SJCRH30 (cell line): Measurements from ENCODE around the gene CACNG4. TPM values are rescaled to one million over a fixed set of nuclear protein-coding genes. Genes with fewer than 3 reads are reported as not detected.

Experiments used
- DNase-seq, 2 experiments: peaks; one replicate each; pipeline ENCODE4 v3.0.0-alpha.2; 2015 to 2020
- H3K27ac ChIP-seq: fragments of 250-450 bp; sonication (Bioruptor Pico); 2 replicates; pipeline ENCODE4 v1.5.1; 2020; ENCODE audit warnings: mild to moderate bottlenecking, moderate library complexity
- H3K27me3 ChIP-seq: fragments of 250-450 bp; sonication (Bioruptor Pico); 2 replicates; pipeline ENCODE4 v1.5.1; 2020; ENCODE audit warnings: mild to moderate bottlenecking, moderate library complexity
- H3K36me3 ChIP-seq: fragments of 250-450 bp; sonication (Bioruptor Pico); 2 replicates; pipeline ENCODE4 v1.5.1; 2020; ENCODE audit warnings: mild to moderate bottlenecking, moderate library complexity
- H3K4me1 ChIP-seq: fragments of 250-450 bp; sonication (Bioruptor Pico); 2 replicates; pipeline ENCODE4 v1.5.1; 2020; ENCODE audit warnings: mild to moderate bottlenecking, moderate library complexity
- H3K4me3 ChIP-seq: fragments of 250-450 bp; sonication (Bioruptor Pico); 2 replicates; pipeline ENCODE4 v1.5.1; 2020; ENCODE audit warnings: mild to moderate bottlenecking, moderate library complexity
- H3K9me3 ChIP-seq: fragments of 250-450 bp; sonication (Bioruptor Pico); replicated peaks from 2 replicates; pipeline ENCODE4 v1.5.1; 2020; ENCODE audit warnings: mild to moderate bottlenecking, moderate library complexity
- total RNA-seq: library from RNA; depleted of rRNA; stranded (reverse); fragments of >200 nt; shearing (Covaris generic); gene quantifications from 2 replicates; pipeline ENCODE4 v1.2.3, GENCODE V29; 2014

CACNG4 gene
- total RNA-seq, 1 experiment from 2014 or later: 0.49 TPM

GRCh38 chr17:66994361-66994760, 29.9 kb downstream of the CACNG4 start:
- Histone ChIP-seq H3K4me1 (no peaks in the 10 kb centered on the region), H3K4me3 (no peak overlapping the region), H3K27me3 (no peaks in the 10 kb centered on the region; the same call in 1 of the 2 replicates), H3K27ac (no peak overlapping the region), H3K36me3 (no peaks in the 10 kb centered on the region), H3K9me3 (no peaks in the 10 kb centered on the region)
- DNase-seq: no peak

DNA sequence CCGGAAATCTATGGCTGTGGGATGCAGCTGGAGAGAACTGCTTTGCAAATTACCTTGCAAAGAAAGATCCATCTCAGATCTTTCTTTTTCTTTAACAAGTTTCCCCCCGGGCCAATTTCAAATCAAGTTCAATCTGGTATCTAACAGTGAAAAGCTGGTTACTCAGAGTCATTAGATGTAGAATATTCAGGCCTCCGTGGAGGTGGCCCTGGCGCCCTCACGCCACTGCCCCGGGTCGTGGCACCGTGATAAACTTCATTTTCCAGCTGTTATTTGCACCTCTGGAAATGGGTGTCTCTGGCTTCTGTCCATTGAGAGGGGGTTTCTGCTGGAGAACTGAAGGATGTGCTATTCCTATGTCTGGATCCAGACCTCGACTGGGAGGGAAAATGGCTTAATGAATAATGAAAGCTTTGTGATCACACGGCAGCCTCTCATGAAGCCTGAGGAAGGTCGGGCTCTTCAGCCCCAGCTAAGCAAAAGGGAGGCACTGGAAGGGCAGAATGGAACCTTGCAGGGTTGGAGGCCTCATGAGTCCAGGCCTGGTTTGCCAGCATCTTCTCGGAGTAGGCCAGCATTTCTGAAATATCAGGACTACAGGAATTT, 30.5 kb downstream of the CACNG4 start:
- no peaks in the 10 kb centered on the region for H3K9me3 ChIP-seq
- H3K4me3 ChIP-seq: no peak overlapping the region
- no peaks in the 10 kb centered on the region; the same call in 1 of the 2 replicates for H3K27me3 ChIP-seq
- no peak overlapping the region for H3K27ac ChIP-seq
- H3K4me1 ChIP-seq: no peaks in the 10 kb centered on the region
- H3K36me3 ChIP-seq: no peaks in the 10 kb centered on the region
- no peak for DNase-seq

DNA sequence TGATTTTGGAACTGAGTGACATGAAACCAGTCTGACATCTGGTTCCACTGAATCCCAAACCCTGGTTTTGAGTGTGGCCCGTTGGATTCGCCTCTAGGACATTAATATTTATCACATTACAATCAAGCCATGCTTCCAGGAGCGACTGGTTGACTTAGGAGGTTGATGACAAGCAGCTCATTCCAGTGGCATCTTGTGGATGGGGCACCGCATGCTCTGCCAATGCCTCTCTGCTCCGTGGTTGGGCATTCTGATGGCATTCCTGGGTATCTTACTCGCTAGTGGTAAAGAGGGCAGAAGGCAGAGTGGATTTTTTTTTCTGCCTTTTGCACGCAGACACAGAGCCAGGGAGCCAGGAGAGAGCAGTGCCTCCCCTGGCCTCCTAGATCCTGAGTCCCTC, 31.4 kb downstream of the CACNG4 start:
- H3K4me1 ChIP-seq: no peaks in the 10 kb centered on the region
- no peak overlapping the region for H3K27ac ChIP-seq
- H3K36me3 ChIP-seq: no peaks in the 10 kb centered on the region
- H3K9me3 ChIP-seq: no peaks in the 10 kb centered on the region
- H3K4me3 ChIP-seq: no peak overlapping the region
- no peaks in the 10 kb centered on the region; the same call in 1 of the 2 replicates for H3K27me3 ChIP-seq
- DNase-seq: no peak

DNA sequence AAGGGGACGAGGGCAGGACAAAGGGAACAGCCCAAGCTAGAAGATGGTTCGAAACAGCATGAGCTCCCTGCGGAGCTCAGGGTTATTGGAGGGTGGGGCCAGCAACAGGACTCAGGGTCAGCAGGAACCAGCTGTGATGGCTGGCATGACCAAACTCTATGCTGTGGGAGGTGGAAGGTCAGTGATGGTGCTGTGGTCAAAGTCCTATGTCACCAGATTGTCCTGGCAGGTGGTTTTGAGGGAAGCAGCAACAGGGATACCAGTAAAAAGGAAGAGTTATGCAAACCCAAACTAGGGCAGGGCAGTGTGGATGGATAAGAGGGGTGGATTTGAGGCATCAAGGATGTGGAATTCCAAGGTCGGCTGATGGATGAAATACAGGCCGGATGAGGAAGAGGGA, 32.4 kb downstream of the CACNG4 start:
- Histone ChIP-seq H3K4me3 (no peak overlapping the region), H3K27me3 (no peaks in the 10 kb centered on the region; the same call in 1 of the 2 replicates), H3K27ac (no peak overlapping the region), H3K36me3 (no peaks in the 10 kb centered on the region), H3K9me3 (no peaks in the 10 kb centered on the region), H3K4me1 (no peaks in the 10 kb centered on the region)
- no peak for DNase-seq

DNA sequence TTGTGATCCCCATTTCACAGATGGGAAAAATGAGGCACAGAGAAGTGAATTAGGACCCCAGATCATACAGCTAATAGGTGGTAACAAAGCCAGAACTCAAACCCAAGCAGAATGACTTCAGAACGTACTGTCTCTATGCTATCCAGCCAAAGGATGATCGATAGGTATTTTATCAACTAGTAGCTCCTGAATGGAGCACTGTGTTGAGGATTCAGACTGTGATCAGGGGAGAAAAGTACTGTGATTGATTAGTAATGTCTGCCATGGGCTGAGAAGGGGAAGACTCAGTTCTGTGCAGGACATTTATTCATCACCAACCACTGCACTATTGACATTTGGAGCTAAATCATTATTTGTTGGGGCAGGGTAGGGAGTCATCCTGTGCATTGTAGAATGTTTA, 38.7 kb downstream of the CACNG4 start:
- Histone ChIP-seq H3K27ac (no peak overlapping the region), H3K4me3 (no peak overlapping the region), H3K4me1 (no peaks in the 10 kb centered on the region), H3K9me3 (no peaks in the 10 kb centered on the region), H3K27me3 (no peaks in the 10 kb centered on the region), H3K36me3 (no peaks in the 10 kb centered on the region)
- no peak for DNase-seq

DNA sequence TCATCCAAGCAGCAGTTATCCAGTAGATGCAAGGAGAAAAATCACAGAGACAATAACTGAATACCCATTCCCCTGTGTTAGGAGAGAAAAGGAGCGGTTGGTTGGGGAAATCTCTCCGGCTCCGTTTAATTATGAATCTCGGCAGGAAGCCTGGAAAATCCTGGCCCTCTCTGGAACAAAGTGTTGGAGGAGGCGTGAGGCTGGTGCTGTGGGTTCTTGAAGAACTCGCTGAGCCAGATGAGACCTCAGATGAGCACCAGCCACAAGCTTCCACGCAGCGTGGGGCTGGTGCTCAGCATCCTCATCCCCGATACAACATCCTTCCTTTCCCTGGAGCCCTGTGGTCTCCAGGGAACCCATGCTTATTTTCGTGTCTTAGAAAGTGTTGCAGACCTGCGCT, 39.7 kb downstream of the CACNG4 start:
- no peak overlapping the region for H3K27ac ChIP-seq
- H3K4me3 ChIP-seq: no peak overlapping the region
- no peaks in the 10 kb centered on the region for H3K27me3 ChIP-seq
- H3K4me1 ChIP-seq: no peaks in the 10 kb centered on the region
- no peaks in the 10 kb centered on the region for H3K9me3 ChIP-seq
- DNase-seq: no peak
- no peaks in the 10 kb centered on the region for H3K36me3 ChIP-seq

GRCh38 chr17:67007266-67007665, 42.8 kb downstream of the CACNG4 start:
- Histone ChIP-seq H3K9me3 (no peaks in the 10 kb centered on the region), H3K27ac (no peak overlapping the region), H3K27me3 (no peaks in the 10 kb centered on the region), H3K4me1 (no peaks in the 10 kb centered on the region), H3K4me3 (no peak overlapping the region), H3K36me3 (no peaks in the 10 kb centered on the region)
- no peak for DNase-seq

DNA sequence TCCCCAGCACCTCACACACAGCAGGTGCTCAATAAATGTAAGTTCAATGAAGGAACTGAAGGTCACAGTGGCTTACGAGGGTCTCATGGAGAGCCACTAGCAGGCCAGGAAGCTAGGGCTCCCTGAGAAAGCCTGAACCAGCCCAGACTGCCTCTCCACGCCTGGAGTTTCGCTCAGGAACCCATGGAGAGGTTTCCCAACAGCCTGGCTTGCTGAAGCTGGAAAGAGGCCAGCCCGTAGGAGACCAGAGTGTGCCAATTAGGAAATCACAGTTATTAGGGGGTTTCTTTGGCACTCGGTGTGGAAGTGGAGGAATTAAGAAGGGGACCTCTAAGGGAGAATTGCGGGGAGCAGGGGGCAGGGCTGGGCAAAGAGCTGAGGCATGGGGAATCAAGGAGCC, 43.6 kb downstream of the CACNG4 start:
- Histone ChIP-seq H3K36me3 (no peaks in the 10 kb centered on the region), H3K4me1 (no peaks in the 10 kb centered on the region), H3K4me3 (no peak overlapping the region), H3K27ac (no peak overlapping the region), H3K9me3 (no peaks in the 10 kb centered on the region), H3K27me3 (no peaks in the 10 kb centered on the region)
- no peak for DNase-seq

GRCh38 chr17:67011527-67012175, 47.1 kb downstream of the CACNG4 start:
- no peaks in the 10 kb centered on the region for H3K27me3 ChIP-seq
- H3K4me3 ChIP-seq: no peak overlapping the region
- no peaks in the 10 kb centered on the region for H3K4me1 ChIP-seq
- H3K9me3 ChIP-seq: no peaks in the 10 kb centered on the region
- H3K36me3 ChIP-seq: no peaks in the 10 kb centered on the region
- peak in 1 of 2 experiments; percentile 17 for DNase-seq
- no peak overlapping the region for H3K27ac ChIP-seq

- Histone ChIP-seq H3K27ac (no peak overlapping the region), H3K4me1 (no peaks in the 10 kb centered on the region)
Observed at GRCh38 chr17:67013891-67014290, 49.4 kb downstream of the CACNG4 start.

DNA sequence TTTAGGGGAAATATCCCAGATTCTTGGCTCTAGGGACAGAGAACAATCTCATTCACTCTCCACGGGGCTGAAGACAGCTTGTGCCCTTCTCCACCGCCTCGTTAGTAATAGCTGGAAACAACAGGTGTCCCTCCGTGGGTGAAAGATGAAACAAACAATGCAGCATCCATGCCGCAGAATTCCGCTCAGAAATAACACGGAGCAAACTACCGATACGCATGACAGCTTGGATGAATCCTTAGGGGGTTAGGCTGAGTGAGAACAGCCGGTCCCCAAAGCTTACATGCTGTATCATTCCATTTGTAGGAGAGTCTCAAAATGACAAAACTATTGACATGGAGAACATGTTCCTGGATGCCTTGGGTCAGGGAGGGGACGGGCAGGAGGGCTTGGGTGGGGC, 50.5 kb downstream of the CACNG4 start:
- no peak overlapping the region for H3K4me3 ChIP-seq
- no peaks in the 10 kb centered on the region for H3K4me1 ChIP-seq
- H3K27ac ChIP-seq: no peak overlapping the region
- H3K9me3 ChIP-seq: no peaks in the 10 kb centered on the region
- H3K27me3 ChIP-seq: no peaks in the 10 kb centered on the region
- peak; percentile 23 to 54 for DNase-seq
- H3K36me3 ChIP-seq: no peaks in the 10 kb centered on the region

More at GRCh38 chr17:67013891-67014290, 49.4 kb downstream of the CACNG4 start:
- no peaks in the 10 kb centered on the region for H3K27me3 ChIP-seq
- H3K36me3 ChIP-seq: no peaks in the 10 kb centered on the region
- H3K4me3 ChIP-seq: no peak overlapping the region
- no peak for DNase-seq
- no peaks in the 10 kb centered on the region for H3K9me3 ChIP-seq

GRCh38 chr17:67016039-67016762, 51.7 kb downstream of the CACNG4 start:
- Histone ChIP-seq H3K27ac (no peak overlapping the region), H3K4me3 (no peak overlapping the region), H3K4me1 (no peaks in the 10 kb centered on the region), H3K27me3 (no peaks in the 10 kb centered on the region), H3K36me3 (no peaks in the 10 kb centered on the region), H3K9me3 (no peaks in the 10 kb centered on the region)
- DNase-seq: no peak

DNA sequence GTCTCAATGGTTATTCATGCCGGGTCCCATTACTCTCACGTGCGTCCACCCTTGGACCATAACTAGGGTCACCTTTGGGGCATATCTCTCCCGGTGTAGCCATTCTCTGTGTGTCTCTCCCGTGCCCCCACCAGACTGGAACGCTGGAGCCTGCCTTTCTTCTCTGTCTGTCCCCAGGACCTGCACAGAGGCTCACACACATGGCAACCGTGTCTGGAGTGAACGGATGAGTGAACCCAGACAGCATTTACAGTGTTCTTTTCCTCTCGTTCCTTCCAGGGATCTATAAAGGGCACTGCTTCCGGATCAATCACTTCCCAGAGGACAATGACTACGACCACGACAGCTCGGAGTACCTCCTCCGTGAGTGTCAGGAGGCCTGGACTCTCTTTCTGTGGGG, 53.4 kb downstream of the CACNG4 start:
- Histone ChIP-seq H3K9me3 (no peaks in the 10 kb centered on the region), H3K4me1 (no peaks in the 10 kb centered on the region), H3K27ac (no peak overlapping the region), H3K36me3 (no peaks in the 10 kb centered on the region), H3K4me3 (no peak overlapping the region), H3K27me3 (no peaks in the 10 kb centered on the region)
- DNase-seq: no peak

- Histone ChIP-seq H3K9me3 (no peaks in the 10 kb centered on the region), H3K27ac (no peak overlapping the region), H3K4me1 (no peaks in the 10 kb centered on the region), H3K4me3 (no peak overlapping the region), H3K36me3 (no peaks in the 10 kb centered on the region), H3K27me3 (no peaks in the 10 kb centered on the region)
- no peak for DNase-seq
Observed at GRCh38 chr17:67018471-67019434, 54.2 kb downstream of the CACNG4 start.
